Panc1 (cell line): Measurements from ENCODE around the gene SMIM8.

Experiments used
- POLR2AphosphoS5 ChIP-seq: IDR thresholded peaks from 2 replicates; pipeline ENCODE4 v1.6.1; 2012; ENCODE audit warnings: mild to moderate bottlenecking, low read depth, low read length, moderate library complexity
- SIN3A ChIP-seq: IDR thresholded peaks from 2 replicates; pipeline ENCODE4 v1.6.1; 2012; ENCODE audit warnings: low read depth, mild to moderate bottlenecking, low read length, moderate library complexity, borderline replicate concordance; ENCODE audit not compliant: insufficient read depth
- TF ChIP-seq, protein P1 (sequence below): fragments of 450-650 bp; IDR thresholded peaks from 2 replicates; pipeline ENCODE4 v1.5.1; 2017; ENCODE audit warnings: mild to moderate bottlenecking
- TF ChIP-seq, protein P2 (sequence below), 2 experiments: IDR thresholded peaks; 2 replicates each; pipeline ENCODE4 v1.6.1; 2011 to 2012; ENCODE audit warnings: low read depth in 2 of 2, control low read depth in 1 of 2, low read length in 1 of 2, mild to moderate bottlenecking in 1 of 2, moderate library complexity in 1 of 2; ENCODE audit not compliant: insufficient read depth in 1 of 2

DNA sequence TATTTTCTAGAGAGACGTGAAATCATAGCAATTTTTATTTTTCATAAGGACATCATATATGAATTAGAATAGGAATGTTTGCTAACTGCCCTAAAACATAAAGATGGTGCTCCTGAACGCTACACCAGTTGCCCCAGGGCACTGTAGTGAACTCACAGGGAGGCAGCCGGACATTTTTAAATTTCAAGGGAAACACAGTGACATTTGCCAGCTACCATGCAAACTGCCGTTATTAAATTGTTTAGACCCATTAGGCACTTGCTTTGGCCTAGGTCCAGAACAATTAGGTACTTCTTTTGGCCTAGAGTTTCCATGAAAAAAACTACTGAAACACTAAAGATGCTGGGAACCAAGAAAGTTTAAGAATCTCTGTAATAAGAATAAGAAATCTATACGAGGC lies 60.5 kb downstream of the SMIM8 start:
- TF ChIP-seq, protein P1, sequence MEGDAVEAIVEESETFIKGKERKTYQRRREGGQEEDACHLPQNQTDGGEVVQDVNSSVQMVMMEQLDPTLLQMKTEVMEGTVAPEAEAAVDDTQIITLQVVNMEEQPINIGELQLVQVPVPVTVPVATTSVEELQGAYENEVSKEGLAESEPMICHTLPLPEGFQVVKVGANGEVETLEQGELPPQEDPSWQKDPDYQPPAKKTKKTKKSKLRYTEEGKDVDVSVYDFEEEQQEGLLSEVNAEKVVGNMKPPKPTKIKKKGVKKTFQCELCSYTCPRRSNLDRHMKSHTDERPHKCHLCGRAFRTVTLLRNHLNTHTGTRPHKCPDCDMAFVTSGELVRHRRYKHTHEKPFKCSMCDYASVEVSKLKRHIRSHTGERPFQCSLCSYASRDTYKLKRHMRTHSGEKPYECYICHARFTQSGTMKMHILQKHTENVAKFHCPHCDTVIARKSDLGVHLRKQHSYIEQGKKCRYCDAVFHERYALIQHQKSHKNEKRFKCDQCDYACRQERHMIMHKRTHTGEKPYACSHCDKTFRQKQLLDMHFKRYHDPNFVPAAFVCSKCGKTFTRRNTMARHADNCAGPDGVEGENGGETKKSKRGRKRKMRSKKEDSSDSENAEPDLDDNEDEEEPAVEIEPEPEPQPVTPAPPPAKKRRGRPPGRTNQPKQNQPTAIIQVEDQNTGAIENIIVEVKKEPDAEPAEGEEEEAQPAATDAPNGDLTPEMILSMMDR, result no peak
- TF ChIP-seq, protein P2, sequence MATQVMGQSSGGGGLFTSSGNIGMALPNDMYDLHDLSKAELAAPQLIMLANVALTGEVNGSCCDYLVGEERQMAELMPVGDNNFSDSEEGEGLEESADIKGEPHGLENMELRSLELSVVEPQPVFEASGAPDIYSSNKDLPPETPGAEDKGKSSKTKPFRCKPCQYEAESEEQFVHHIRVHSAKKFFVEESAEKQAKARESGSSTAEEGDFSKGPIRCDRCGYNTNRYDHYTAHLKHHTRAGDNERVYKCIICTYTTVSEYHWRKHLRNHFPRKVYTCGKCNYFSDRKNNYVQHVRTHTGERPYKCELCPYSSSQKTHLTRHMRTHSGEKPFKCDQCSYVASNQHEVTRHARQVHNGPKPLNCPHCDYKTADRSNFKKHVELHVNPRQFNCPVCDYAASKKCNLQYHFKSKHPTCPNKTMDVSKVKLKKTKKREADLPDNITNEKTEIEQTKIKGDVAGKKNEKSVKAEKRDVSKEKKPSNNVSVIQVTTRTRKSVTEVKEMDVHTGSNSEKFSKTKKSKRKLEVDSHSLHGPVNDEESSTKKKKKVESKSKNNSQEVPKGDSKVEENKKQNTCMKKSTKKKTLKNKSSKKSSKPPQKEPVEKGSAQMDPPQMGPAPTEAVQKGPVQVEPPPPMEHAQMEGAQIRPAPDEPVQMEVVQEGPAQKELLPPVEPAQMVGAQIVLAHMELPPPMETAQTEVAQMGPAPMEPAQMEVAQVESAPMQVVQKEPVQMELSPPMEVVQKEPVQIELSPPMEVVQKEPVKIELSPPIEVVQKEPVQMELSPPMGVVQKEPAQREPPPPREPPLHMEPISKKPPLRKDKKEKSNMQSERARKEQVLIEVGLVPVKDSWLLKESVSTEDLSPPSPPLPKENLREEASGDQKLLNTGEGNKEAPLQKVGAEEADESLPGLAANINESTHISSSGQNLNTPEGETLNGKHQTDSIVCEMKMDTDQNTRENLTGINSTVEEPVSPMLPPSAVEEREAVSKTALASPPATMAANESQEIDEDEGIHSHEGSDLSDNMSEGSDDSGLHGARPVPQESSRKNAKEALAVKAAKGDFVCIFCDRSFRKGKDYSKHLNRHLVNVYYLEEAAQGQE (IDR thresholded peaks at IDR 0.05; ENCODE audit: insufficient read depth in 1 of 2, low read depth in 2 of 2, low read length in 1 of 2), result no peak
- TF ChIP-seq POLR2AphosphoS5, result no peak
- TF ChIP-seq SIN3A, result no peak
